Right atrium auricular region (tissue), 2 donors: ENCODE measurements around the gene DUSP7. TPM values are rescaled to one million over a fixed set of nuclear protein-coding genes. Genes with fewer than 3 reads are reported as not detected.

Experiments
- DNase-seq: peaks from one replicate; pipeline ENCODE4 v3.0.0-alpha.2; 2019; ENCODE audit warnings: low spot score
- H3K27ac ChIP-seq, 2 donors: fragments of 200-600 bp; sonication (generic); 1 replicate in 1 of 2; 2 replicates in 1 of 2; pipeline ENCODE4 v1.5.1; 2016 to 2019
- H3K27me3 ChIP-seq, 2 donors: fragments of 200-600 bp; sonication (generic); one replicate each; pipeline versions ENCODE4 v1.5.1 to v1.6.0; 2017 to 2019
- H3K36me3 ChIP-seq: fragments of 200-600 bp; sonication (generic); one replicate; pipeline ENCODE4 v1.5.1; 2016
- H3K4me1 ChIP-seq, 2 donors: fragments of 200-600 bp; sonication (generic); one replicate each; pipeline versions ENCODE4 v1.5.1 to v1.6.0; 2017 to 2019
- H3K4me3 ChIP-seq, 2 donors: fragments of 200-600 bp; sonication (generic); 1 replicate in 1 of 2; 2 replicates in 1 of 2; pipeline ENCODE4 v1.5.1; 2017 to 2019; ENCODE audit warnings: mild to moderate bottlenecking in 1 of 2, moderate library complexity in 1 of 2
- H3K9me3 ChIP-seq, 2 donors: fragments of 200-600 bp; sonication (generic); one replicate each; pipeline ENCODE4 v1.5.1; 2019
- total RNA-seq, 2 donors: library from RNA; depleted of rRNA; stranded (reverse); fragments of >200 nt; gene quantifications; one replicate each; pipeline ENCODE4 v1.1.0, GENCODE V29; 2016
- TF ChIP-seq, protein P1 (sequence below), 2 donors: fragments of 200-600 bp; sonication (generic); IDR thresholded peaks; one replicate each; pipeline ENCODE4 v1.5.1; 2019; ENCODE audit warnings: antibody characterized with exemption in 2 of 2

DUSP7 gene
- total RNA-seq, 2 donors from 2014 or later = 17.7 to 33.7 TPM

DNA sequence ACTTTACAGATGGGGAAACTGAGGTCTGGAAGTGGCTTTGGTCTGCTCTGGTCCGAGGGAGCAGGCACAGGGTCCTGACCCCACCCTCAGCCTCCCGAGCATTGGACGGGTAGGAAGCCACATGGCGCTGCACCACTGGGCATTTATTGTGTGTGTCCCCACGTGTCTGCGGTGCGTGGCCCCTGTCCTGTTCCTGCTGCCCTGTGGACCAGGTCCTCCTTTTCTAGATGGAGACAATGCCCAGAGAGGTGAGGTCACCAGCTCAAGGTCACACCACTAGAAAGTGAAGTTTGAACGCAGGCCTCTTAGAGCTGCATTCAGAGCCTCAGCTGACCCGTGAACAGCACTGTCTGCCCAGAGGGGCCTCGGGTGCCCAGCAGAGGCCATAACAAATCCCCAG is 26.8 kb downstream of the DUSP7 start:
- peaks cover 0 to 51% of the 10 kb centered on the region in 2 donors for H3K4me1 ChIP-seq
- H3K36me3 ChIP-seq = no peaks in the 10 kb centered on the region
- no peaks in the 10 kb centered on the region for H3K9me3 ChIP-seq
- H3K27ac ChIP-seq = peak overlapping the region; percentile 79 to 96
- no peak overlapping the region for H3K4me3 ChIP-seq
- no peak for DNase-seq
- no peaks in the 10 kb centered on the region for H3K27me3 ChIP-seq
- TF ChIP-seq, protein P1, sequence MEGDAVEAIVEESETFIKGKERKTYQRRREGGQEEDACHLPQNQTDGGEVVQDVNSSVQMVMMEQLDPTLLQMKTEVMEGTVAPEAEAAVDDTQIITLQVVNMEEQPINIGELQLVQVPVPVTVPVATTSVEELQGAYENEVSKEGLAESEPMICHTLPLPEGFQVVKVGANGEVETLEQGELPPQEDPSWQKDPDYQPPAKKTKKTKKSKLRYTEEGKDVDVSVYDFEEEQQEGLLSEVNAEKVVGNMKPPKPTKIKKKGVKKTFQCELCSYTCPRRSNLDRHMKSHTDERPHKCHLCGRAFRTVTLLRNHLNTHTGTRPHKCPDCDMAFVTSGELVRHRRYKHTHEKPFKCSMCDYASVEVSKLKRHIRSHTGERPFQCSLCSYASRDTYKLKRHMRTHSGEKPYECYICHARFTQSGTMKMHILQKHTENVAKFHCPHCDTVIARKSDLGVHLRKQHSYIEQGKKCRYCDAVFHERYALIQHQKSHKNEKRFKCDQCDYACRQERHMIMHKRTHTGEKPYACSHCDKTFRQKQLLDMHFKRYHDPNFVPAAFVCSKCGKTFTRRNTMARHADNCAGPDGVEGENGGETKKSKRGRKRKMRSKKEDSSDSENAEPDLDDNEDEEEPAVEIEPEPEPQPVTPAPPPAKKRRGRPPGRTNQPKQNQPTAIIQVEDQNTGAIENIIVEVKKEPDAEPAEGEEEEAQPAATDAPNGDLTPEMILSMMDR (IDR thresholded peaks at IDR 0.05) = no peak

DNA sequence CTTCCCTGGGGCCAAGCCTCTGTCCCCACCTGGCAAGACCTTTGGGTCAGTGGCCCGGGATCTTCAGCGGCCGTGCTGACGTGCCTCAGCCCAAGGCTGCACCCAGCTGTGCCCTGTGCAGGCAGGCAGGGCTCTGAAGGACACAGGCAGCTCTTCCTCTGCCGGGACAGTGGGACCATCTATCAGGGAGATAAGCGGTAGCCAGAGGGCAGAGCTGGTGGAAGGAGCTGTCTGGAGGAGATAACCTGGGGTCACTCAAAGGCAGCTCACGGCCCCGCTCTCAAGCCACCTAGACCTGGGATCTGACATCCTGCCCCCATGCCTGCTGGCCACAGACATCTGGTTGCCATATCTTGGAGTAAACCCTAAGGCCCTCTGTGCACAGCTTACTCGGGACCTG is 27.3 kb downstream of the DUSP7 start:
- H3K4me1 ChIP-seq = peaks cover 0 to 56% of the 10 kb centered on the region in 2 donors
- H3K27ac ChIP-seq = peak overlapping the region; percentile 79 to 96
- no peak for DNase-seq
- no peak overlapping the region for H3K4me3 ChIP-seq
- no peaks in the 10 kb centered on the region for H3K9me3 ChIP-seq
- TF ChIP-seq, protein P1 (IDR thresholded peaks at IDR 0.05) = no peak
- no peaks in the 10 kb centered on the region for H3K36me3 ChIP-seq
- no peaks in the 10 kb centered on the region for H3K27me3 ChIP-seq

DNA sequence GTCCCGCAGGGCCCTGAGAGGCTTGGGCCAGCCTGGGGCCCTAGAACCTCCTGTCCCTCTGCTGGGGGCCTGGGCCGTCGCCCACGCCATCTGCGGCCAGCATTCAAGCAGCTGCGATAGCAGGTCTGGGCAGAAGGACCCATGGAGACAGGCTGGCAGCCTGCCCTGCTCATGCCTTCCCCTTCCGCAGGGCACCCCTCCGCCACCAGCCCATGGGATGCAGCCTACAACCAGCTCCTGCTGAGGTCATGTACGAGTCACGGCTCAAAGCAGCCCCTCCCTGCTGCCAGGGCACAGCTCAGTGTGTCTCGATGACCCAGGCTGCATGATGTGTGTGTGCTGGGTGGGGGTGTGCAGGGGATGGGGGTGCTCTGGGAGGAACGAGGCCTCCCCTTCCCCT is 27.8 kb downstream of the DUSP7 start:
- Histone ChIP-seq H3K27me3 (no peaks in the 10 kb centered on the region), H3K36me3 (no peaks in the 10 kb centered on the region), H3K27ac (peak overlapping the region; percentile 79 to 96), H3K9me3 (no peaks in the 10 kb centered on the region), H3K4me3 (no peak overlapping the region), H3K4me1 (peaks cover 0 to 61% of the 10 kb centered on the region in 2 donors)
- TF ChIP-seq, protein P1 (IDR thresholded peaks at IDR 0.05) = no peak
- no peak for DNase-seq

DNA sequence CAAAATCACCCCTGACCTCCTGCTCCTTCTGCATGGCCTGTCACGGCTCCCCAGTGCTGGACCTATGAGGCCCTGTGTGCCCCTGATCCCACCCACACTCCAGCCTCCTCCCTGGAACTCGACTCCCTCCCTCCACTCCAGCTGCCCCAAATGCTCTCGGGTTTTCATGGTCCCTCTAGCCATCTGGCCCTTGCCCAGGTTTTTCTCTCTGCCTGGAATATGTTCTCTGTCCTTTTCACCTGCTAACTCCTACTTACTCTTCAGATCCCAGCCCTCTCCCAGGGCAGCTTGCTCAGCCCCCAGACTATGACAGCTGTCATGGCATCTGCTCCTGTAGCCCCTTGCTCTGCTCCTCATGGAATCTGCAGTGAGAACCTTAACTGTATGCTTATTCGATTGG is 30.3 kb downstream of the DUSP7 start:
- H3K36me3 ChIP-seq = no peaks in the 10 kb centered on the region
- H3K4me3 ChIP-seq = no peak overlapping the region
- H3K27ac ChIP-seq = peak overlapping the region; percentile 93 to 96
- no peak for DNase-seq
- H3K4me1 ChIP-seq = peaks cover 0 to 75% of the 10 kb centered on the region in 2 donors
- TF ChIP-seq, protein P1 (IDR thresholded peaks at IDR 0.05) = no peak
- no peaks in the 10 kb centered on the region for H3K27me3 ChIP-seq
- no peaks in the 10 kb centered on the region for H3K9me3 ChIP-seq

DNA sequence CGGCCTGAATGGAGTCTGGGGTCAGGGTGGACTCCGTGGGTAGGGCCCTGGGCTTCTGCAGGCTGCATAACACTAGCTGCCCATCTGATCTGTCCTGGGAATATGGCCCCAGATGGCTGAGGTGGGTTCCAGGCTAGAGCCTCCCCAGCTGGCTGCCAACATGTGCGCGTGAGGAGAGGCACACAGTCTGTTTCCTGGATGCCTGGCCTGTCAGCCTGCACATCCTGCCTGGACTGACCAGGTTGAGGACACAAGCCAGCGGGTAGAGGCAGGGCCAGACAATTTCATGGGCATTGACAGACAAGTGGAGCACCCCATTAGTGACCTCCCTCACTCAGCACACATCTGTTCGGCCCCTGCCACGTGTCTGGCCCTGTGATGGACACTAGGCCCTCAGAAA is 30.9 kb downstream of the DUSP7 start:
- DNase-seq = no peak
- no peak overlapping the region for H3K4me3 ChIP-seq
- H3K27me3 ChIP-seq = no peaks in the 10 kb centered on the region
- TF ChIP-seq, protein P1 (IDR thresholded peaks at IDR 0.05) = no peak
- no peaks in the 10 kb centered on the region for H3K36me3 ChIP-seq
- peaks cover 0 to 78% of the 10 kb centered on the region in 2 donors for H3K4me1 ChIP-seq
- no peaks in the 10 kb centered on the region for H3K9me3 ChIP-seq
- peak overlapping the region; percentile 93 to 96 for H3K27ac ChIP-seq

DNA sequence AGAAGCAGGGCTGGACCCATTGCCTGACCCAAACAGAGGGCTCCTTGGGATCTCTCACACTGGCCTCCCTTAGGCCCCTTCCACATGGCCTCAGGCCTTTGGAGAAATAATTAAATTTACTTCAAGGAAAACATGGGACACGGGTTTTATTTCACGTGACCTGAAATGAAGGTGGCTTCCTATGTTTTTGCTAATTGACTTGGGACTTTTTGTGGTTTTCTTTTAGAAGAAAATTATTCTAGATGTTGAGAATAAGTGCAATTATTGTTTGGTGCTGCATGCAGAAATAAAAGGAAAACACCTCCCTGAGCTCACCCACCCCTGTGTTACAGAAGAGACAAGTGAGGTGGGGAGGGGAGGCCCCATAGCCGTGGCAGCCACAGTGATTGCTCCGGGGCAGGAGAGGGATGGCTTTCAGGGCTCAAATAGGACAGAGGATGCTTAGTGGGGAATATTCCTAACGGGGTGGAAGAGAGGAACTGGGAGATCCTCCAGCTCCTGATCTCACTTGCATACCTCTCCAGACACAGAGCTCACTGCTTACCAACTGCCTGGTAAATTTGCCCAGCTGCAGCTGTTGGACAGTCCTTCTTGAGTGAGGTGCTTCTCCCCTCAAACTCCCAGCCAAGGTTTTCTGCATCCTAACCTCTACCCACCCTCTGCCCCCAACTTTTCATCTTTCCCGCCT is 31.5 kb downstream of the DUSP7 start:
- Histone ChIP-seq H3K4me3 (no peak overlapping the region), H3K4me1 (peaks cover 0 to 83% of the 10 kb centered on the region in 2 donors), H3K27me3 (no peaks in the 10 kb centered on the region), H3K27ac (peak overlapping the region; percentile 93 to 96), H3K9me3 (no peaks in the 10 kb centered on the region), H3K36me3 (no peaks in the 10 kb centered on the region)
- TF ChIP-seq, protein P1 (IDR thresholded peaks at IDR 0.05) = no peak
- DNase-seq = no peak
